AML-193 (cell line): Measurements from ENCODE around the gene DDX25.
"Not testable (repeated sequence)": the region's sequence is repeated elsewhere in the genome, so short reads cannot be mapped to it uniquely, and the experiment has no call there.

ENCODE experiments used
- DNase-seq, 2 experiments: peaks; one replicate each; lab custom pipeline; 2025; lab: John Stamatoyannopoulos, UW

Gene DDX25

DNA sequence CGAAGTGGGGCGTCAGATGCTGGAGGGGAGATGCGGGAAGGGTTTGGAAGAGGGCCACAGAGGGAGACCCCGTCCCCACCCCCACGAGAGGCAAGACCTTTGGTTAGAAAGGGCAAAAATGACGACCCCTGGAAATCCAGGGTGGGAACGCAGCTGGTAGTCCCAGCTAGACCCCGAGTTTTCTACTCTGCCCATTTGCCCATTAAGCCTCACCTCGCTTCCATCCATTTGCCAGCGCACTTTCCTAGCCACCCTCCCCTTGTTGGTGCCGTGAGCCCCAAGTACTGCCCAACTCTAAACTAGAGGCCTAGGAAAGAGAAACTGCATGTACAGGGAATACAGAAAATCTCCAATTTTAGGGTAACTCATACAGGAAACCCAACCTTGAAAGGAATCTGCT lies 370 bp downstream of the DDX25 start:
- DNase-seq: no peak

DNA sequence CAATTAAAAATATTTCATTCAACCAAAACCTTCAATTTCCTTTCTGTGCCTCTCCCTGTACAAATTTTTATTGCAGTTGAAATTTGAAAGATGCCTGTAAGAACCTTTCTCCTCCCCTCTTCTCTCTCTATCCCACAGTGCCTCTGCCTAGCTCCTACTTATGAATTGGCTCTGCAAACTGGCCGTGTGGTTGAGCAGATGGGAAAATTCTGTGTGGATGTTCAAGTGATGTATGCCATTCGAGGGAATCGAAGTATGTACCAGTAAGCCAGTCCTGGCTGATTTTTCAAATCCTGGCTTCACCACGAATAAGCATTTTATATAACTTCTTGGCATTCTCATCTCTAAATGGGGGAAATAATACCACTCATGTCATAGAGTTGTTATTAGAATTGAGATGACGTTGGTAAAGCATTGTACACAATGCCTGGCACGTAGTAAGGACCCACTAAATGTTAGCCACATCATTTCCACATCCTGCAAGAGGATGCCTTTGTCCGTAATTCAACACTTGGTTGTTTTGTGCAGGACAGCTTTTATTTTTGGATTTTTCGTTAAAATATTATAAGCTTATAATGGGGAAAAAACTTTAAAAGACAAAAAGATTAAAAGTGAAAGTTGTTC lies 6.0 kb downstream of the DDX25 start:
- no peak for DNase-seq

DNA sequence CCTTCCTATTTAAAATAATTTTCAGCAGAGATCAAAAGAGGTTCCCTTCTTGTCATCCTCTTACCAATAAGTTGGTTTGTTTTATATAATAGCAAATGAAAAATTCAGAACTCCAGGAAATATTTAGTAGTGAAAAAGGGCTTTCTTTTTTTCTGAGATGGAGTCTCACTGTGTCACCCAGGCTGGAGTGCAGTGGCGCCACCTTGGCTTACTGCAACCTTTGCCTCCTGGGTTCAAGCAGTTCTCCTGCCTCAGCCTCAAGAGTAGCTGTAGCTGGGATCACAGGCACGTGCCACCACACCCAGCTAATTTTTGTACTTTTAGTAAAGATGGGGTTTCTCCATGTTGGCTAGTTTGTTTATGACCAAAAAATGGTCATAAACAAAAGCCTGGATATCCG lies 10.3 kb downstream of the DDX25 start:
- DNase-seq: not testable (repeated sequence)

DNA sequence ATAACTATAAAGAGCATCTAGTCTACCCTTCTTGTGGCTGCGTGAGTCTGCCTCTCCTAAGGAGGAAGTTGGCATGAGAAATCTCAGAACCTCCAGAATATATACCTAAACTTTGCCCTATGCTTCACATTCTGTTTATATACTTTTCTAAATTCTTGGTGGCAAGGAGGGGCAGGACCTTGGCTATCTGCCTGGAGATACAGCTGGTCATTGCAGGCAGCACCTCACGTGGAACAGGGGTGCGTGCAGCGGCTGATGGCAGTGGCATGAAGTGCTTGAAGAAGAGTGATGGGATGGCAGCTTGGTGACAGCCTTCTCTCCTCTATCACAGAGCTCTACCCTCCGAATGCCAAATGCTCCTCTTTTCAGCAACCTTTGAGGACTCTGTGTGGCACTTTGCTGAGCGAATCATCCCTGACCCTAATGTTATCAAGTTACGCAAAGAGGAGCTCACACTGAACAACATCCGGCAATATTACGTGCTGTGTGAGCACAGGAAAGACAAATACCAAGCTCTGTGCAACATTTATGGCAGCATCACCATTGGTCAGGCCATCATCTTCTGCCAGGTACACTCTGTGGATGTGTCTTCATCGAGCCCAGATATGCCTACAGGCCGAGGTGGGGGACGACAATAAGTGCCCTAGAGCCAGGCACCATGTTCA lies 12.5 kb downstream of the DDX25 start:
- no peak for DNase-seq

DNA sequence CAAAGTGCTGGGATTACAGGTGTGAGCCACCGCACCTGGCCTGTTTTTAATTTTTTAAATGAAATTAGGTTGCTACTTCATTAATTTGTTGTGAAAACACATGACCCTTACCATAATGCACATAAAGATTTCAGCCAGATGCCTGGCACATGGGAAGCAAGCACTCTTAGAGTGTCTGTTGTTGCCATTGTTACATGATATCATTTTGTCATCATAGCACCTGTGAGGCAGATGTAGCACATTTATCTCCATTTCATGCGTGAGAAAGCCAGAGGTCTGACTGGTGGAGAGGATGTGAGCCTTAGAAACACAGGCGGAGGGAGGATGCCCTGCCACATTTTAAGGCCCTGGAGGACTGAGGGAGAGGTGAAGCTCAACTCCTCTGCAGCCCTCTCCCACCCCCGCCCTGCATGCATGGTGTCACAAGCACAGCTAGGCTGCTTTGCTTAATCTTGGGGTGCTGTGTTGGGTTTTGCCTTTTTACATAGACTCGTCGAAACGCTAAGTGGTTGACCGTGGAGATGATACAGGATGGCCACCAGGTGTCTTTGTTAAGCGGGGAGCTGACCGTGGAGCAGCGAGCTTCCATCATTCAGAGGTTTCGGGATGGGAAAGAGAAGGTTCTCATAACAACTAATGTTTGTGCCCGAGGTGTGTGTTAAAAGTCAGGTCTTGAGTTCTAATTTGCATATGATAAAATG lies 14.0 kb downstream of the DDX25 start:
- no peak for DNase-seq

DNA sequence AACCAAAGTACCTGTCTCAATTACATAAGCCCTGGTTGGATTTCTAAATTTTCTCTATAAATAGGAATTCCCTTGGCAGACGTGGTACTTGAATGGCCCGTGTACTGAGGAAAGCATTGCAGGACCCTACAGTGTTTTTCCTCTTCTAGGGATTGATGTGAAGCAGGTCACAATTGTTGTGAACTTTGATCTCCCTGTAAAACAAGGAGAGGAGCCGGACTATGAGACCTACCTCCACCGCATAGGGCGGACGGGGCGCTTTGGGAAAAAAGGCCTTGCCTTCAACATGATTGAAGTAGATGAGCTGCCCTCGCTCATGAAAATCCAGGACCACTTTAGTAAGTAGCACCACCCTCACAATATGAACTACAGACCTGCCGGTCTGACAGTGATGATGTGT lies 16.7 kb downstream of the DDX25 start:
- DNase-seq: no peak

DNA sequence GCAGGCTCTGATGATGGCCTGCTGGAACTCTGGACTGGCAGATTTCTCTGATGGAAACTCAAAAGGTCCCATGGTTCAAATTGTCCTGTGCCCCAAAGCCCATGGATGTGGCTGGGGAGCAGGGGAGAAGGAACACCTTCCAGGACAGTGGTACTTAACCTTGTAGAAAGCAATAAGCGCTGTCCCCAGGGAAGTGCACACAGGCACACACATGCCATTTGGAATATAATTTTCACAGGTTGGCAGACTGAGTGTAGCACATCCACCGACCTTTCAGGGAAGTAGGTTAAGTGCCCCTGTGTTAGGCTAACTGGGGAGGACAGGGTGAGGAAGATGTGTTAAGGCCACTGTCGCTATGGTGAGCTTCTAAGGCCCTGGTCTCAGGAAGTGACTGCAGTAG lies 17.8 kb downstream of the DDX25 start:
- DNase-seq: no peak

DNA sequence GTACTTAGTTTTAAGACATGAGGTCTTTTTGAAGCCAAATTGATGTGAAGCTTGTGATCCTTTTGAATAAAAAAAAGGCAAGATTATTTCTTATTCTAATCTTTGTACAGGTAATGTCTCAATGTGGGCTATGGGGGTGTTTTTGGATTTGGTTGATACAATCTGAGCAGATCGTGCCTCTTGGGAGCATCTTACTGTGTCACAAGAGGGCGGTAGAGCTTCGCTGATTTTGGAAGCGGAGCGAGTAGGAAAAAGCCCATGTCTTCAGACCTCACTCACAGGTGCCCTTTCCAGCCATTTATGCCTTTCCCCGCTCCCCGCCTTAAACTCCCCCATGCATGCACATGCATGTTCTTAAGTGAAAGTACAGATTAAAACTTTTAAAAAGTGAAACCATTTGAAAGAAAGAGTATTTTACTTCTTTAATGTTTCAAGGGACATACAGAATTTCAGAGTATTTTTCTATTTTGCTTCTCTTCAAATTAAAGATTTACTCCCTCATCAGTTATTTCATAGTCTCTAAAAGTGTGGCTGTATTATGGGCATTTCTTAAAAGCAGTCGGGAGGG lies 18.8 kb downstream of the DDX25 start:
- DNase-seq: peak; percentile 57 to 69

DNA sequence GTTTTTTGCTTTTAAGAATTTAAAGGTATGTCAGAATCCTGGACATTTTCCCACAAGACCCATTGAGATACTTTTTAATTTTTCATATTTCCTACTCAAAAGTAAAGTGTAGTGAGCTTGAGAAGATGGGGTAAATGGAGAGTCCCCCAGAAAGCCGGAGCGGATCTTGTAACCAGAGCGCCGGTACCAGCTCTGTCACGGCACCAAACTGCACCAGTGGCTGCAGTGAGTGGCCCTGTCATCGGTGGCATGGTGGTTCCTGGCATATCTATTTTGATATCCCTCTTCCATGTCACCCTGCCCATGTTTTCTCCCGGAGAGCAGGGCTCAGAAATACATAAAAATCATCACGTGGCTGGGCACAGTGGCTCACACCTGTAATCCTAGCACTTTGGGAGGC lies 19.3 kb downstream of the DDX25 start:
- no peak for DNase-seq

DNA sequence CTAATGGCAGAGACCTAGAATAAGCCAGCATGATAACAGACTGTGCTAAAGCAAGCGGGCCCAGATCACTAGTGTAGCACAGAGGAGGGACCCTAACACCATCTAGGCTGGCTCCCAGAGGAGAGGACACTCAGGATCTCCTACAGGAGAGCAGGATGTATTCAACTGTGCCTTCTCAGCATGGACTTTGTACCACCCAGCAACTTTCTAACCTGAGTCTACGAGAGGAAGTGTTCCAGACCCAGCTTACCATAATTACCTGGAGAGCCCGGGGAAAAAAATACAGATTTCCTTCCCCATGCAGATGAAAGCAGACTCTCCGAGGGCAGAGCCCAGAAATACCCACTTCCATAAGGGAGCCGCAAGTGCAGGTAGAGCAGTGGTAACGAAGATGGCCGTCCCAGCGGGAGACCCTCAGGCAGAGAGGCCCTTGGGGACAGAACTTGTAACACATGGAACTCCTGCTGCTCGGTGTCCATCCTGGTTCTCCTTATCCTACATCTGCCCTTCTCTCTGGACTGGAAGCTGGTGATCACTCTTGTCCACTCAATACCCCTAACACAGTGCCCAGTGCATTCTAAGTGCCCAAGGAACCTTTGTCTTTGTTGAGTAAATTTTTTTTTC lies 20.2 kb downstream of the DDX25 start:
- DNase-seq: no peak

DNA sequence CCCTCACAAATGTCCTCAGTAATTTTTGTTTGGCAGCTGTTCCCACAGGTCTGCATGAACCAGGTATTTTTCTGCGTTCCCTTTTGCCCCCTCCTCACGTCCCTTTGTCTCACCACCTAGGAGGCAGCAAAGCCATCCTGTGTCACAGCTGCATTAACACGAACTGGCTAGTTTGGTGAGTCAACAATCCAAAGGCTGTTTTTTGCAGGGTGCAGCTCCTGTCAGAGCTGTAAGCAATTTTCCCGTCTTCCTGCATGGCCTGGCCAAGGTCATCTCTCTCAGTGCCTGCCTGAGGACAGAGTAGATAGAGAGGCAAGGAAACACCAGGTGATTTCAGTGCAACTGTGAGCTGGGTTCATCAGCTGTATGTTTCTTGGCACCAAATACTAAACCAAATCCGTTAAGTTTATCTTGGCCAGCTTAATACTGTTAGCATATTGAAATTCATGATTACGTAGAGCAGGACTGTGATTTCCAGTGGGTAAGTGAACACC lies 21.0 kb downstream of the DDX25 start:
- DNase-seq: no peak

DNA sequence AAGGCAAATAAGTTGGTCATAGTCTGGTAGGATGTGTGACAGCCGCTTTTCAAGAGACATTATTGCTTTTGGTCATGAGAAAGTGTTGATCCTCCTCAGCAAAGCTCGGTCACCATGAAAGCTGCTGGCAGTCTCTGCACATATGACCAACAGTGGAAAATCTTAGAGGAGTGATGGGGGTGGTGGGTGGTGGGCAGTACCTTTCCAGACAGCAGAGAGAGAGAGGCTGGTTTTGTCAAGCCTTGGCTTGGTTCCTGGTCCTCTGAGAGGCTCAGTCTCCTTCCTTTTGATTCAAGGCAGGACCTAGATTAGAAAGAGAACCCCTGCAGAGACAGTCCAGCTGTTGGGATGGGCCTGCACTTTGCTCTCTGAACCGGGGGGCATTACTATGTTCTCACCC lies 21.5 kb downstream of the DDX25 start:
- no peak for DNase-seq

DNA sequence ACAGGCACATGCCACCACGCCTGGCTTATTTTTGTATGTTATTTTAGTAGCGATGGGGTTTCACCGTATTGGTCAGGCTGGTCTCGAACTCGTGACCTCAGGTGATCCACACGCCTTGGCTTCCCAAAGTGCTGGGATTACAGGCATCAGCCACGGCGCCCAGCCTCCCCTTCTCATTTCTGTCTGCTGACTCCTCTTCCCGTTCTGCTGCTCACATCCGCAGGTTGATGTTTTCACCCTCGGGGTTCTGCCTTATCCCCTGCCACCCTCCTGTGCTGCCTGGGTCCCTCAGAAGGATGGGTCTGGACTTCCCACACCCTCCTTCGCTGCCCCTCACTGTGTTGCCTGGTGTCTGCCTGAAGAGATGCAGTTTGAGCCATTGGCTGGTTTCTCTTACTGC lies 22.4 kb downstream of the DDX25 start:
- DNase-seq: no peak

DNA sequence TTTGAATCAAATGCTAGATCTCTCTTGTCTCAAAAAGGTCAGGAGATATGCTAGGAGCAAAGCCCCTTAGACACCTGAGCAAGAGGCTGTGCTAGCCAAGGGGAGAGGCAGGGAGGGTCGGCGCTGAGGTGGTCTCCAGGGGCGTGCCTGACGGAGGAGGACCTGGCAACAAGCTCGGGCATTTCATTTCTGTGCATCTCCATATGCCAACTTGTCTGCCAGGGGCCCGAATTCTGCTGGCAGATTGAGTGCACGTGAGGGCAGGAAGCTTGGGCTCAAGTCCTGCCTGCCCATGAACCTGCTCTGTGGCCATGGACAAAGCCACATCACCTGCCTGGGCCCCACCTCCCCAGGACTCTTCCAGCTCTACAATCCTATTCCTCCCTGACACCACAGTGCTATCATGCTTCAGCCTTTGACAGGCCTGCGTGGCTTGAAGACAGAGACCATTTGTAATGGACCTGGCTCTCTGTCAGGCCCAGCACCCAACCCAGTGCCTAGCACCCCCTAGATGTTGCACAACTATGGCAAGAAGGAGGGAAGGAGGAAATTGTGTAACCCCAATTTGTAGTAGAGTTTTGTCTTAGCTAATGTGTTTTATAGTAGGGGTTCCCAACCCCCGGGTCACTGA lies 25.3 kb downstream of the DDX25 start:
- peak; percentile 69 to 71 for DNase-seq

DNA sequence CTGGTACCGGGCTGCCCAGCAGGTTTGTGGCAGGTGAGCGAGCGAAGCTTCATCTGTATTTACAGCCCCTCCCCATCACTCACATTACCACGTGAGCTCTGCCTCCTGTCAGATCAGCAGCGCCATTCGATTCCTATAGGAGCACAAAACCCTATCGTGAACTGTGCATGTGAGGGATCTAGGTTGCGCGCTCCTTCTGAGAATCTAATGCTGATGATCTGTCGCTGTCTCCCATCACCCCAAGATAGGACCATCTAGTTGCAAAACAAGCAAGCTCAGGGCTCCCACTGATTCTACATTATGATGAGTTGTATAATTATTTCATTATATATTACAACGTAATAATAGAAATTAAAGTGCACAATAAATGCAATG lies 25.8 kb downstream of the DDX25 start:
- no peak for DNase-seq

DNA sequence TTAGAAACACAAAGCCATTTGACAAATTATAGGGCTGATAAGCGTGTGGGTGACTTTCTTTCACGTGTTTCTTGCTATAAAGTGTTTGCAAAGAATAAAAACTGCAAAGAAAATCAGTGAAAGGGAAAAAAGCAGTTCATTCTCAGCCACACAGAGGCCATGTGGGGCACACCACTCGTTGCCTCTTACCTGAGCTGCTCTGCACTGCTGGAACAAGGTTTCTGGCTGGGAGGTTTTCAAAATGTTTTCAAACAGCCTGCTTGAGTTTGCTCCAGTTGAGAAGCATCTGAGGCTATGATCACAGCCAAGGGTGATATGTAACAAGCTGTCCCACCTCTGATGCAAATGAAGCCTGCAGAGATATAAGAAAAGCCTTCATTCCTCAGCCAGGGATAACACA lies 26.8 kb downstream of the DDX25 start:
- DNase-seq: no peak

DNA sequence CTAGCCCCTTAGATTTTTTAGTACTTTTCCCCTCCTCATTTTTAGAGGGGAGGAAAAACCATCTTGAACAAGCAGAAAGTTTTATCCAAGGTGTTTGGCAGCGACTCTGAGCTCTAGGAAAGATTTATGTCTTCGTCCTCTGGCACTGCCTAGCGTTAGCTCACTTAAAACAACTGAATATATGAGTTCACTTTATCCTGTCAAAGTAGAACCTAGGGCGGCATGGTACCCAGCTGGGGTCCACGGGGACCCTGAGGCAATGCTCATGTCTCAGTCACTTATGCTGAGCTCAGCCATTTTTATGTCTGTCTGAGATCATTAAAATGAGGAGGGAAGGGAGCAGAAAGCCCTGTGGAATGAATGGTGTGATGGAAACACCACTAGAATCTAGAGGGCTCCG lies 27.4 kb downstream of the DDX25 start:
- no peak for DNase-seq

DNA sequence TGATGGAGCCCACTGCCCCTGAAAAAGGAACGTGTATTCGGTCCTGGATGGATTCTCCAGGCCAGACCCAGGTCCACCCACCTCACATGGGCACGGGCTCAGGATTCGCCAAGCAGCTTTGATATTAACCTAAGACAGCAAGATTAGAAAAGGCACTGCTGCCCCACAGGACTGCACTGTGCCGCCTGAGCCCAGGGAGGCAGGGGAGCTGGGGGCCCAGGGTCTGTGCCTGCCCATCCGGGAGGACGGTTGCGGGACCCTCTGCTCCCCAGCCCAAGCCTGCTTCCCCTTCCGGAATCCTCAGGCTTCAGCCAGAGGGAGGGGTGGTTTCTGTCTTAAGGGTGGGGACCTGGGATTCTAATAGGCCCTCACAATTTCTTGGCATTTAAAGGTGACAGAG lies 28.0 kb downstream of the DDX25 start:
- DNase-seq: no peak

DNA sequence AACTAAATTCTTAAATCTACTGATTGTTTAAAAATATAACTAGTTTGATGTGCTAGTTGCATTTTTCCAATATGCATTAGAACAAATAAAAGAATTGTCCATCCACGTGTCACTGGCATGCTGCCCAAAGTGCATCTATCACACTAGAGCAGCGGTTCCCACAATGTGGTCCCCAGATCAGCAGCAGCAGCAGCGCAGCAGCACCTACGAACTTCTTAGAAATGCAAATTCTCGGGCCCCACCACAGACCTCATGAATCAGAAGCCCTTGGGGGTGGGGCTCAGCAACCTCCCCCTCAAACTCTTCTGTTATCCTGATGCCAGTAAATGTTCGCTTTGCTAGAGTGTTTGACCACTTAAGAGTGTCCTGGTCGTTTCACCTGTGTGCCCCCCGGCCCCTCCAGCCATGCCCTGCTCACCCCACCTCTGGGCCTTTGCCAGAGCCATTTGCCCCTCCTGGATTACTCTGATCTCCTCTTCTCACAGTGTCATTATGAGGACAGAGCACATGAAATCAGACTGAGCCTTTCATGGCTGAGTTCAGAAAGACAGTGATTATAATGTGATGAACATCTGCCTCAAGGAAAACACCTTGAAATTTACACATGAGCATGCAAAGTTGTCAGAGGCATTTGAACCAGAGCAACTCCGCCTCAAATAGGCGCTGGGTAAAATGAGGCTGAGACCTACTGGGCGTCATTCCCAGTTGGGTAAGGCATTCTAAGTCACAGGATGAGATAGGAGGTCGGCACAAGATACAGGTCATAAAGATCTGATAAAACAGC lies 28.9 kb downstream of the DDX25 start:
- DNase-seq: no peak

DNA sequence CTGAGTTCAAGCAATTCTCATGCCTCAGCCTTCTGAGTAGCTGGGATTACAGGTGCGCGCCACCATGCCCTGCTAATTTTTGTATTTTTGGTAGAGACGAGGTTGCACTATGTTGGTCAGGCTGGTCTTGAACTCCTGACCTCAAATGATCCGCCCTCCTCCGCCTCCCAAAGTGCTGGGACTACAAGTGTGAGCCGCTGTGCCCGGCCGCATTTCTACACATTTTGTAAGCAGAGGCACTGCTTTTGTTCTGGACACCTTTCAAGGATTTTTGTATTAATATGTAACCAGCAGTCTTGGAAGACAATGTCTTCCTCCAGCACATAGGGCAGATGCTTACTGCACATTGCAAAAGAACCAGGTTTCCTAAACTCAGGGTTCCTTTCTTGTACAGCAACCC lies 30.2 kb downstream of the DDX25 start:
- no peak for DNase-seq

DNA sequence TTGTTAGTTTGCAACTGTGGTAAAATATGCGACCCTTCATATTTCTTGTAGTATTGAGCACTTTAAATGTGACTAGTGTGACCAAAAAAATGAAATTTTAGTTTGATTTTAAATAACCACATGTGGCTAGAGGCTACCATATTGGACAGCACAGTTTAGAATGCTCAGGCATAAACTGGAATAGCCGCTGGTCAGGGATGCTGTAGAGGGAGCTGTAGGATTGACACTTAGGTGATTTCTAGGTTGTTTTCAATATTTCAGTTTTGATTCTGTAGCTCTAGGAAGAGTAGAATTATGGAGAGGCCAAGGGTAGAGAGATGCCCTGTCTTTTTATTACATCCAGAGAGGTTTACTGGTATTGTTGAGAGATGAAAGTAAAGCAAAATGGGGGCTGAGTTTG lies 30.7 kb downstream of the DDX25 start:
- DNase-seq: no peak
